ENCODE measurements around the gene SORL1. TPM values are rescaled to one million over a fixed set of nuclear protein-coding genes. Genes with fewer than 3 reads are reported as not detected.

Gene SORL1
- total RNA-seq, 4 donors from 2014 or later, result 3.0 to 12.3 (median 8.1) TPM

DNA sequence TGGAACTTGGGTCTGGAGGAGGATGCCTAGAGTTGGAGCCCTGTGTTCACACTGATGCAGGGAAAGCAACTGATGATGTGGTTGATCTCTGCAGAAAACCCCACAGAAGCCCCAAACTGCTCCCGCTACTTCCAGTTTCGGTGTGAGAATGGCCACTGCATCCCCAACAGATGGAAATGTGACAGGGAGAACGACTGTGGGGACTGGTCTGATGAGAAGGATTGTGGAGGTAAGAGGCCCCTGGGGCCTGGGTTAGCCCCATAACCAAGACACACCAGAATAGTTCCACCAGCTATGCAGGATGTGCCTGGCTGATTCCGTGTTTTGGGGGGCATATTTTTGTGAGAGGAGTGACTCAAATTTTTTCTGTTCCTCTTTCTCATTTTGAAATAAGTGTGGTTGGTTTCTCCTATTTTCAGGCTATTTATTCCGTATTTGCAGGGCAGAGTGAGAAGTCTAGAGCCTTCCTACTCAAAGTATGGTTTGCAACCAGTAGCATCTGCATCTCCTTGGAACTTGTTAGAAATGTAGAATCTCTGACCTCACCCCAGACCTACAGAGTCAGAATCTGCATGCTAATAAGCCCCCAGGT lies 137.9 kb downstream of the SORL1 start:
- Histone ChIP-seq H3K9me3 (no peaks in the 10 kb centered on the region), H3K27me3 (no peaks in the 10 kb centered on the region), H3K36me3 (peaks cover 0 to 29% (median 0%) of the 10 kb centered on the region in 4 donors), H3K4me1 (peaks cover 0 to 36% (median 29%) of the 10 kb centered on the region in 4 donors), H3K27ac (replicated peaks in 1 of 4) (no peak overlapping the region), H3K4me3 (no peak overlapping the region)
- intact Hi-C loops (cut with DNase I), result loop anchor here (2.0 to 5.0 kb wide), 3 partner anchors 138 to 341 kb away; partner anchors contain the start of genes SORL1 and SORL1-AS1
- no peak for DNase-seq (ENCODE audit: extremely low spot score)
- WGBS, result 75% methylated on average over 5 of the region's 5 CpGs
- TF ChIP-seq, protein P1, sequence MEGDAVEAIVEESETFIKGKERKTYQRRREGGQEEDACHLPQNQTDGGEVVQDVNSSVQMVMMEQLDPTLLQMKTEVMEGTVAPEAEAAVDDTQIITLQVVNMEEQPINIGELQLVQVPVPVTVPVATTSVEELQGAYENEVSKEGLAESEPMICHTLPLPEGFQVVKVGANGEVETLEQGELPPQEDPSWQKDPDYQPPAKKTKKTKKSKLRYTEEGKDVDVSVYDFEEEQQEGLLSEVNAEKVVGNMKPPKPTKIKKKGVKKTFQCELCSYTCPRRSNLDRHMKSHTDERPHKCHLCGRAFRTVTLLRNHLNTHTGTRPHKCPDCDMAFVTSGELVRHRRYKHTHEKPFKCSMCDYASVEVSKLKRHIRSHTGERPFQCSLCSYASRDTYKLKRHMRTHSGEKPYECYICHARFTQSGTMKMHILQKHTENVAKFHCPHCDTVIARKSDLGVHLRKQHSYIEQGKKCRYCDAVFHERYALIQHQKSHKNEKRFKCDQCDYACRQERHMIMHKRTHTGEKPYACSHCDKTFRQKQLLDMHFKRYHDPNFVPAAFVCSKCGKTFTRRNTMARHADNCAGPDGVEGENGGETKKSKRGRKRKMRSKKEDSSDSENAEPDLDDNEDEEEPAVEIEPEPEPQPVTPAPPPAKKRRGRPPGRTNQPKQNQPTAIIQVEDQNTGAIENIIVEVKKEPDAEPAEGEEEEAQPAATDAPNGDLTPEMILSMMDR (IDR thresholded peaks at IDR 0.05), result no peak
- TF ChIP-seq EP300 (IDR thresholded peaks at IDR 0.05), result no peak
- TF ChIP-seq POLR2A (IDR thresholded peaks at IDR 0.05; ENCODE audit: low read depth), result no peak
- TF ChIP-seq POLR2AphosphoS5 (IDR thresholded peaks at IDR 0.05), result no peak

DNA sequence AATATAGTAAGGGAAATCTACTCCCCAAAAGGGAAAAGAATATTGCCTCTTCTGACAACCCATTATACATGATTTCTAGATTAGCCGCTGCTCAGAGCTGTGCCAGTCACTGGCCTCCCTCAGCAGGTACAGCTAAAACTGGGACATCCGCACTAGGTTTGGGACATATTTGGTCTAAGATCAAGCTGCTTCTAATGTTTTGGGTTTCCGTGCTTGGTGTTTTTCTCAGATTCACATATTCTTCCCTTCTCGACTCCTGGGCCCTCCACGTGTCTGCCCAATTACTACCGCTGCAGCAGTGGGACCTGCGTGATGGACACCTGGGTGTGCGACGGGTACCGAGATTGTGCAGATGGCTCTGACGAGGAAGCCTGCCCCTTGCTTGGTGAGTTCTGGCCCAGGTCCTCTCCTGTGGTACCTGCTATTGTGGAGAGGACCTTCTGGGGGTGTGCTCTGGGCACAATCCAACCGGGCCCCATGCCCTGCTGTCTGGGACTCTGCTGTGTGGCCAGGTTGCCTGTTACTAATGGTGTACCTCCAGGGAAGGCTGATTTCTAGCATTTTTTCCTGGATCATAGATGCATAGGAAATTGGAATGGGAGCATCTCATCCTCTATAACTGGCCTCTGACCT lies 138.8 kb downstream of the SORL1 start:
- H3K9me3 ChIP-seq, result no peaks in the 10 kb centered on the region
- WGBS, result 83% methylated on average over 10 of the region's 12 CpGs
- peak overlapping the region in 1 of 4 donors; percentile 37 for H3K27ac ChIP-seq (replicated peaks in 1 of 4)
- no peak overlapping the region for H3K4me3 ChIP-seq
- TF ChIP-seq EP300 (IDR thresholded peaks at IDR 0.05), result no peak
- TF ChIP-seq, protein P1 (IDR thresholded peaks at IDR 0.05), result no peak
- H3K27me3 ChIP-seq, result no peaks in the 10 kb centered on the region
- H3K36me3 ChIP-seq, result peaks cover 0 to 29% (median 0%) of the 10 kb centered on the region in 4 donors
- H3K4me1 ChIP-seq, result peaks cover 0 to 44% (median 36%) of the 10 kb centered on the region in 4 donors
- intact Hi-C loops (cut with DNase I), result loop anchor here (2.0 to 5.0 kb wide), 3 partner anchors 139 to 342 kb away; partner anchors contain the start of genes SORL1 and SORL1-AS1
- no peak for DNase-seq (ENCODE audit: extremely low spot score)

DNA sequence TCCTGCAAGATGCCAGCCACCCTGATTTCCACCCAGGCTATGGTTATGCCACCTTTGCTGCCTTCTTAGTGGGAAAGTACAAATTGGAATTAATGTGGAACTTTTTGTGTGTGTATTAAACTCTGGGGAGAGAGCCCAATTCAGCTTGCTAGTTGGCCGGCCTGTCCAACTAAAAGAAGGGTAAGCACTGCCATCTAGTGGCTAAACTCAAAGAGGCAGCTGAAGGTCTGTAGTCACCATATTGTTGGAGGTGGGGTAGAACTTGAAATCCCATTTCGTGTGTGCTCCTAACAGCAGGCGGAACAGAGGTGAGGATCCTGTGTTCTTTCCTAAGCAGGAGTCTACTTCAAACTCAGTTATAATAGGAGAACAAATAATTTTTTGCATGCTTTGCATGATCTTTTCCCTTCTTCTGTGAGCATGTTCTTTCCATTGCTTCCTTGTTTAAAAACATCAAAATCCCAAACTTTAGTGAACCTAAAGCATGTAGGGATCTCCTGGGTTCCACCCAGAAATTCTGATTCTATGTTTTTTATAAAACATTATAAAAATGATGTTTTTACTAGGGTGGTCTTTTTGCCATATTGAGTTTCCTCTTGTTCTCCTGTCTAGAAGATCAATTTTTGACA lies 139.4 kb downstream of the SORL1 start:
- WGBS, result 29% methylated on average over 3 of the region's 3 CpGs
- Histone ChIP-seq H3K27ac (replicated peaks in 1 of 4) (peak overlapping the region in 3 of 4 donors; percentile 77 to 82 (median 80)), H3K9me3 (no peaks in the 10 kb centered on the region), H3K36me3 (peaks cover 0 to 25% (median 0%) of the 10 kb centered on the region in 4 donors), H3K4me1 (peaks cover 0 to 51% (median 42%) of the 10 kb centered on the region in 4 donors), H3K4me3 (no peak overlapping the region), H3K27me3 (no peaks in the 10 kb centered on the region)
- DNase-seq (ENCODE audit: extremely low spot score), result no peak
- intact Hi-C loops (cut with DNase I), result loop anchor here (2.0 to 5.0 kb wide), 3 partner anchors 139 to 343 kb away; partner anchors contain the start of genes SORL1 and SORL1-AS1
- TF ChIP-seq POLR2AphosphoS5 (IDR thresholded peaks at IDR 0.05) (peak in 1 of 2 donors; percentile 32), EP300 (IDR thresholded peaks at IDR 0.05) (no peak)
- TF ChIP-seq, protein P1 (IDR thresholded peaks at IDR 0.05), result peak; percentile 85 to 90 (median 89)

DNA sequence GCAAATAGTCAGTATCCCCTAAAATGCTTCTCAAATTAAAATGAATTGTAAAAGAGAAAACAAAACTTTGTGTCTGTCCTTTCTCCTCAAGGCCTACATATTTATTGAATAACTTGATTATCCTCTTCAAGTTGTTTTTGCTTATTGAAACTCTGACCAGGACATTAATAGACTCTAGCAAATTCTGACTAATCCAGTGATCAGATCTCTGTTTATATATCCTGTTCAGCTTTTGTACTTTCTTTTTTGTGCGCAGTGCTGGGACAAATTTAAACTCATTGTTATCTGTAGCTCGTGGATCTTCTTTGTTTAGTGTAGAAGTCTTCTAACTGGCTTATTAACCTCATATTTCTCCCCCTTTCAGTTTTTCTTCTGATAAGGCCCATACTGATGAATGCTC lies 140.6 kb downstream of the SORL1 start:
- Histone ChIP-seq H3K27ac (replicated peaks in 1 of 4) (peak overlapping the region; percentile 77 to 82 (median 81)), H3K4me3 (no peak overlapping the region), H3K36me3 (peaks cover 0 to 25% (median 0%) of the 10 kb centered on the region in 4 donors), H3K4me1 (peaks cover 0 to 57% (median 47%) of the 10 kb centered on the region in 4 donors), H3K27me3 (no peaks in the 10 kb centered on the region), H3K9me3 (no peaks in the 10 kb centered on the region)
- TF ChIP-seq EP300 (IDR thresholded peaks at IDR 0.05) (no peak), POLR2A (IDR thresholded peaks at IDR 0.05; ENCODE audit: low read depth) (no peak), POLR2AphosphoS5 (IDR thresholded peaks at IDR 0.05) (no peak)
- TF ChIP-seq, protein P1 (IDR thresholded peaks at IDR 0.05), result no peak
- intact Hi-C loops (cut with DNase I), result loop anchor here (5.0 kb wide), 1 partner anchor 140 kb away; the partner anchor contains the start of genes SORL1 and SORL1-AS1
- WGBS, result 40% methylated on average over 2 of the region's 2 CpGs
- DNase-seq (ENCODE audit: extremely low spot score), result no peak
